ENCODE results near the gene KNTC1.

KNTC1 gene

GRCh38 chr12:122538496-122538895, 11.4 kb downstream of the KNTC1 start:
- H3K9ac ChIP-seq (ENCODE audit: low read depth, low read length, poor library complexity) = no peak overlapping the region
- H3K27ac ChIP-seq (replicated peaks; ENCODE audit: low read length) = no peak overlapping the region
- H3K36me3 ChIP-seq (replicated peaks in 1 of 2; ENCODE audit: control insufficient read depth in 2 of 2, insufficient read depth in 2 of 2, low read length in 2 of 2) = peaks cover 20 to 100% of the 10 kb centered on the region in 2 donors
- no peak overlapping the region for H3K14ac ChIP-seq (ENCODE audit: low read length)
- no peak for DNase-seq (ENCODE audit: low spot score)
- no CpG with 5 or more reads among the region's 5 CpGs for WGBS, 2 donors (ENCODE audit: extremely low coverage in 2 of 2, insufficient read length in 2 of 2, insufficient replicate concordance in 1 of 2)
- no peak overlapping the region for H2BK15ac ChIP-seq (ENCODE audit: low read length)
- no peak overlapping the region for H4K8ac ChIP-seq (ENCODE audit: low read depth, low read length)
- no peak overlapping the region for H2AK5ac ChIP-seq (ENCODE audit: low read depth, low read length)
- H3K18ac ChIP-seq (ENCODE audit: low read length) = no peak overlapping the region
- no peak overlapping the region for H2AFZ ChIP-seq (ENCODE audit: low read length)
- peaks cover 1% of the 10 kb centered on the region for H3K79me1 ChIP-seq (ENCODE audit: low read depth, low read length)
- H2BK12ac ChIP-seq (ENCODE audit: low read length) = no peak overlapping the region
- H3K4me2 ChIP-seq (ENCODE audit: insufficient read depth, low read length, poor library complexity, severe bottlenecking) = no peak overlapping the region
- H3K4me3 ChIP-seq (ENCODE audit: low read length in 2 of 2) = no peak overlapping the region
- no peak overlapping the region for H3K23ac ChIP-seq (ENCODE audit: low read depth, low read length, poor library complexity)
- no peak overlapping the region for H4K91ac ChIP-seq (ENCODE audit: low read depth, low read length, poor library complexity)
- H2BK5ac ChIP-seq (ENCODE audit: low read length) = no peak overlapping the region
- no peak overlapping the region for H3K4ac ChIP-seq (ENCODE audit: low read length)
- no peaks in the 10 kb centered on the region for H3K4me1 ChIP-seq (ENCODE audit: control insufficient read depth in 2 of 2, insufficient read depth in 1 of 2, low read depth in 1 of 2, low read length in 2 of 2)
- no peak overlapping the region for H2BK120ac ChIP-seq (ENCODE audit: low read depth, low read length)
- no peaks in the 10 kb centered on the region for H3K27me3 ChIP-seq (ENCODE audit: control insufficient read depth in 3 of 3, insufficient read depth in 3 of 3, low read depth in 1 of 3, low read length in 3 of 3)
- no peaks in the 10 kb centered on the region for H3K9me3 ChIP-seq (replicated peaks in 1 of 2; ENCODE audit: control insufficient read depth in 2 of 2, insufficient read depth in 1 of 2, low read depth in 1 of 2, low read length in 2 of 2)

- Histone ChIP-seq H2BK12ac (ENCODE audit: low read length) (no peak overlapping the region), H2AFZ (ENCODE audit: low read length) (no peak overlapping the region), H3K4me2 (ENCODE audit: insufficient read depth, low read length, poor library complexity, severe bottlenecking) (no peak overlapping the region), H2BK120ac (ENCODE audit: low read depth, low read length) (no peak overlapping the region), H3K4ac (ENCODE audit: low read length) (no peak overlapping the region), H3K4me1 (ENCODE audit: control insufficient read depth in 2 of 2, insufficient read depth in 1 of 2, low read depth in 1 of 2, low read length in 2 of 2) (no peaks in the 10 kb centered on the region), H3K27ac (replicated peaks; ENCODE audit: low read length) (no peak overlapping the region), H3K9me3 (replicated peaks in 1 of 2; ENCODE audit: control insufficient read depth in 2 of 2, insufficient read depth in 1 of 2, low read depth in 1 of 2, low read length in 2 of 2) (no peaks in the 10 kb centered on the region), H3K36me3 (replicated peaks in 1 of 2; ENCODE audit: control insufficient read depth in 2 of 2, insufficient read depth in 2 of 2, low read length in 2 of 2) (peaks cover 17 to 99% of the 10 kb centered on the region in 2 donors), H2AK5ac (ENCODE audit: low read depth, low read length) (no peak overlapping the region), H4K91ac (ENCODE audit: low read depth, low read length, poor library complexity) (no peak overlapping the region), H3K27me3 (ENCODE audit: control insufficient read depth in 3 of 3, insufficient read depth in 3 of 3, low read depth in 1 of 3, low read length in 3 of 3) (no peaks in the 10 kb centered on the region), H2BK15ac (ENCODE audit: low read length) (no peak overlapping the region), H3K23ac (ENCODE audit: low read depth, low read length, poor library complexity) (no peak overlapping the region), H3K14ac (ENCODE audit: low read length) (no peak overlapping the region), H3K9ac (ENCODE audit: low read depth, low read length, poor library complexity) (no peak overlapping the region), H3K4me3 (ENCODE audit: low read length in 2 of 2) (no peak overlapping the region), H3K18ac (ENCODE audit: low read length) (no peak overlapping the region), H3K79me1 (ENCODE audit: low read depth, low read length) (no peaks in the 10 kb centered on the region), H4K8ac (ENCODE audit: low read depth, low read length) (no peak overlapping the region), H2BK5ac (ENCODE audit: low read length) (no peak overlapping the region)
- no CpG with 5 or more reads among the region's 2 CpGs for WGBS, 2 donors (ENCODE audit: extremely low coverage in 2 of 2, insufficient read length in 2 of 2, insufficient replicate concordance in 1 of 2)
- no peak for DNase-seq (ENCODE audit: low spot score)
Observed at GRCh38 chr12:122544537-122544936, 17.5 kb downstream of the KNTC1 start.

DNA sequence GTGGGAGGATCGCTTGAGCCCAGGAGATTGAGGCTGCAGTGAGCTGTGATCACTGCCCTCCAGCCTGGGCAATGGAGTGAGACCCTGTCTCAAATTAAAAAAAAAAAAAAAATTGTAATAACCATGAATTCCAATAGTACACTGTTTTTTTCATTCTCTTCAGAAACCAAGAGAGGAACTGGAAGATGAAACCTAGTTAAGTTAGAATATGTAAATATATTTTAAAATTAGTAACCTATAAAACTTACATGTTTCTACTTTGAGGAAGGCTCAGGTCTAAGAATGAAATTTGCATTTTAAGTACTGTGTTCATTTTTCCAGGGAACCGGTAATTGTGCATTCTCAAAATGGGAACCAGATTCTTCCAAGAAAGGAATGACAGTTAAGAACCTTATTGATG, 18.8 kb downstream of the KNTC1 start:
- H3K79me1 ChIP-seq (ENCODE audit: low read depth, low read length) = no peaks in the 10 kb centered on the region
- H2BK15ac ChIP-seq (ENCODE audit: low read length) = no peak overlapping the region
- H3K9ac ChIP-seq (ENCODE audit: low read depth, low read length, poor library complexity) = no peak overlapping the region
- H2BK120ac ChIP-seq (ENCODE audit: low read depth, low read length) = no peak overlapping the region
- DNase-seq (ENCODE audit: low spot score) = no peak
- no peak overlapping the region for H3K4ac ChIP-seq (ENCODE audit: low read length)
- H4K8ac ChIP-seq (ENCODE audit: low read depth, low read length) = no peak overlapping the region
- peaks cover 18 to 99% of the 10 kb centered on the region in 2 donors for H3K36me3 ChIP-seq (replicated peaks in 1 of 2; ENCODE audit: control insufficient read depth in 2 of 2, insufficient read depth in 2 of 2, low read length in 2 of 2)
- H2BK5ac ChIP-seq (ENCODE audit: low read length) = no peak overlapping the region
- no peak overlapping the region for H2AK5ac ChIP-seq (ENCODE audit: low read depth, low read length)
- H4K91ac ChIP-seq (ENCODE audit: low read depth, low read length, poor library complexity) = no peak overlapping the region
- H3K18ac ChIP-seq (ENCODE audit: low read length) = no peak overlapping the region
- no CpG with 5 or more reads among the region's 2 CpGs for WGBS, 2 donors (ENCODE audit: extremely low coverage in 2 of 2, insufficient read length in 2 of 2, insufficient replicate concordance in 1 of 2)
- no peaks in the 10 kb centered on the region for H3K4me1 ChIP-seq (ENCODE audit: control insufficient read depth in 2 of 2, insufficient read depth in 1 of 2, low read depth in 1 of 2, low read length in 2 of 2)
- no peaks in the 10 kb centered on the region for H3K27me3 ChIP-seq (ENCODE audit: control insufficient read depth in 3 of 3, insufficient read depth in 3 of 3, low read depth in 1 of 3, low read length in 3 of 3)
- no peak overlapping the region for H3K27ac ChIP-seq (replicated peaks; ENCODE audit: low read length)
- no peak overlapping the region for H2BK12ac ChIP-seq (ENCODE audit: low read length)
- no peaks in the 10 kb centered on the region for H3K9me3 ChIP-seq (replicated peaks in 1 of 2; ENCODE audit: control insufficient read depth in 2 of 2, insufficient read depth in 1 of 2, low read depth in 1 of 2, low read length in 2 of 2)
- H3K14ac ChIP-seq (ENCODE audit: low read length) = no peak overlapping the region
- H3K4me3 ChIP-seq (ENCODE audit: low read length in 2 of 2) = no peak overlapping the region
- no peak overlapping the region for H3K23ac ChIP-seq (ENCODE audit: low read depth, low read length, poor library complexity)
- H3K4me2 ChIP-seq (ENCODE audit: insufficient read depth, low read length, poor library complexity, severe bottlenecking) = no peak overlapping the region
- H2AFZ ChIP-seq (ENCODE audit: low read length) = no peak overlapping the region

DNA sequence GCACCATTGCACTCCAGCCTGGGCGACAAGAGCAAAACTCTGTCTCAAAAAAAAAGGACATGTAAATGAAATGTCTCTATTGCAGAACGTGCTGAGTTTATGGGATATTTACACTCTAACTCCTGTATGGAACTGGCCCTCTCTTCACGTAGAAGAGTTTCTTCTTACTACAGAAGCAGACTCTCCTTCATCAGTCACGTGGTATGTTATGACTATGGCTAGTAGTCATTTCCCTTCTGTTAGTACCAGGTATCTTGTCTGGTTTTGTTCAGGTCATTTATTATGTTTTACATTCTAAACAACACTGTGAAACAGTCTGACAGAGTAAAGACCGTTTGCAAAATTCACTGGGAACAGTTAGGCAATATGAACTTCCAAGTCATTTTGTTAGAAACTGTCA, 20.3 kb downstream of the KNTC1 start:
- Histone ChIP-seq H2AFZ (ENCODE audit: low read length) (no peak overlapping the region), H2AK5ac (ENCODE audit: low read depth, low read length) (no peak overlapping the region), H2BK12ac (ENCODE audit: low read length) (no peak overlapping the region), H4K91ac (ENCODE audit: low read depth, low read length, poor library complexity) (no peak overlapping the region), H3K36me3 (replicated peaks in 1 of 2; ENCODE audit: control insufficient read depth in 2 of 2, insufficient read depth in 2 of 2, low read length in 2 of 2) (peaks cover 19 to 99% of the 10 kb centered on the region in 2 donors), H2BK5ac (ENCODE audit: low read length) (no peak overlapping the region), H3K27me3 (ENCODE audit: control insufficient read depth in 3 of 3, insufficient read depth in 3 of 3, low read depth in 1 of 3, low read length in 3 of 3) (no peaks in the 10 kb centered on the region), H3K27ac (replicated peaks; ENCODE audit: low read length) (no peak overlapping the region), H3K79me1 (ENCODE audit: low read depth, low read length) (no peaks in the 10 kb centered on the region), H2BK15ac (ENCODE audit: low read length) (no peak overlapping the region), H3K23ac (ENCODE audit: low read depth, low read length, poor library complexity) (no peak overlapping the region), H3K18ac (ENCODE audit: low read length) (no peak overlapping the region), H3K4me3 (ENCODE audit: low read length in 2 of 2) (no peak overlapping the region), H3K14ac (ENCODE audit: low read length) (no peak overlapping the region), H3K9me3 (replicated peaks in 1 of 2; ENCODE audit: control insufficient read depth in 2 of 2, insufficient read depth in 1 of 2, low read depth in 1 of 2, low read length in 2 of 2) (peaks cover 0 to 2% of the 10 kb centered on the region in 2 donors), H3K4me1 (ENCODE audit: control insufficient read depth in 2 of 2, insufficient read depth in 1 of 2, low read depth in 1 of 2, low read length in 2 of 2) (no peaks in the 10 kb centered on the region), H3K4ac (ENCODE audit: low read length) (no peak overlapping the region), H3K4me2 (ENCODE audit: insufficient read depth, low read length, poor library complexity, severe bottlenecking) (no peak overlapping the region), H4K8ac (ENCODE audit: low read depth, low read length) (no peak overlapping the region), H3K9ac (ENCODE audit: low read depth, low read length, poor library complexity) (no peak overlapping the region), H2BK120ac (ENCODE audit: low read depth, low read length) (no peak overlapping the region)
- no peak for DNase-seq (ENCODE audit: low spot score)
- WGBS, 2 donors (ENCODE audit: extremely low coverage in 2 of 2, insufficient read length in 2 of 2, insufficient replicate concordance in 1 of 2) = no CpG with 5 or more reads among the region's 5 CpGs

Data from neuronal stem cell (in vitro differentiated cells).